NCI-H128 (cell line): Measurements from ENCODE around the gene ING4.
"Not testable (repeated sequence)": the region's sequence is repeated elsewhere in the genome, so short reads cannot be mapped to it uniquely, and the experiment has no call there.

Source experiments
- DNase-seq: peaks from one replicate; lab custom pipeline; 2025; ENCODE audit not compliant: unreplicated experiment; lab: John Stamatoyannopoulos, UW

The ING4 gene

GRCh38 chr12:6662906-6663742 lies at the start of gene ING4:
ING4 (minus strand) TSS chr12:6663119; CDS start chr12:6663101, 18 bp downstream.
- peak; percentile 99 for DNase-seq

- no peak for DNase-seq
Measured at GRCh38 chr12:6708960-6709394, 46.1 kb upstream of the ING4 start.

- DNase-seq, result not testable (repeated sequence)
Measured at GRCh38 chr12:6708351-6708750, 45.4 kb upstream of the ING4 start.

GRCh38 chr12:6703631-6704030 lies 40.7 kb upstream of the ING4 start:
- no peak for DNase-seq

GRCh38 chr12:6701078-6701768 lies 38.3 kb upstream of the ING4 start:
- DNase-seq, result no peak

DNA sequence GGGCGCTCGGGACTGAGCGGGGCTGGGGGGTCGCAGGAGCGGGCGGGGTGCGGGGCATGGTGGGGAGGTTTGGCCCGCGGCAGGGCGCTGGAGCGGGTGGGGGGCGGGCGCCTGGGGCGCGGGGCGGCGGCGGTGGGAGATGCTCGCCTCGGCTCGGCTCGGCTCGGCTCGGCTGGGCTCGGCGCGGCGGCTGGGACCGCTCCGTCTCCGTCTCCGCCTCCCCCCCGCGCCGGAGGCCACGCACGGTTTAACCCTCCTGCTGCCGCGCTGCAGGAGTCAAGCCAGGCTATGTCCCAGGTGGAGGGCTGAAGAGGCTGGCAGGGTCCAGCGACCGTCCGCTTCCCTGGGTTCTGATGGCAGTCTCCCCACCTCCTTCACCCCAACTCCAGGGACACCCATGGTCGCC lies 37.7 kb upstream of the ING4 start, which contains the start of gene PIANP:
PIANP (minus strand) TSS at position 170 of the 406 bp plus-strand sequence. CDS start 2,754 bp downstream, outside the sequence.
- no peak for DNase-seq

DNA sequence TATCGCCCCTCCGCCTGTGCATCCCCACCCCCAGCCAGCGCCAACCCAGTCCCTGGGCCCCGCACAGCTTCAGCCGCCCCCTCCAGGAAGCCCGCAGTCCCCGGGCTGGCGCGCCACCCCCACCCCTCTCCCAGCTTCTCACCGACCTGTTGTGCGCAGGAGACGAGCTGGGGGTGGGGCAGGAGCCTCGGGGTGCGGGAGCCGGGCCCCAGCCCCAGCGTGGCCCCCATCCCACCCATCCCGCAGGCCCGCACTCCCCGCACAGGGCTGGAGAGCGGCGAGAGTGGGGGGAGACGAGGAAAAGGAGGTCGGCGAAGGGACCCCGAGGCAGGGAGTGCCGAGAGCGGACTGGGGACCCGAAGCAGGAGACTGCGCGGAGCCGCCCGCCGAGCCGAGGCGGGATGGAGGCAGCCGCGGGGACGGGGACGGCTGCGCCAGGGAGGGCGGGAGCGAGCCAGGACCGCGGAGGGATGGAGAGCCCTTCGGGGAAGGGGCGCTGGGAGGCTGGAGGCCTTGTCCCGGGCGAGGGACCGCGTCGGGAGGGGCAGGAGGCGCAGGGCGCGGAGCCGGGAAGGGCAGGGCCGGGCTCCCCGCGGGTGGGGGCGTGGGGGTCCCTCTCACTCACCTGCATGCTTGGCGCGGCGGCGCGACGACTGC lies 37.2 kb upstream of the ING4 start:
- no peak for DNase-seq

DNA sequence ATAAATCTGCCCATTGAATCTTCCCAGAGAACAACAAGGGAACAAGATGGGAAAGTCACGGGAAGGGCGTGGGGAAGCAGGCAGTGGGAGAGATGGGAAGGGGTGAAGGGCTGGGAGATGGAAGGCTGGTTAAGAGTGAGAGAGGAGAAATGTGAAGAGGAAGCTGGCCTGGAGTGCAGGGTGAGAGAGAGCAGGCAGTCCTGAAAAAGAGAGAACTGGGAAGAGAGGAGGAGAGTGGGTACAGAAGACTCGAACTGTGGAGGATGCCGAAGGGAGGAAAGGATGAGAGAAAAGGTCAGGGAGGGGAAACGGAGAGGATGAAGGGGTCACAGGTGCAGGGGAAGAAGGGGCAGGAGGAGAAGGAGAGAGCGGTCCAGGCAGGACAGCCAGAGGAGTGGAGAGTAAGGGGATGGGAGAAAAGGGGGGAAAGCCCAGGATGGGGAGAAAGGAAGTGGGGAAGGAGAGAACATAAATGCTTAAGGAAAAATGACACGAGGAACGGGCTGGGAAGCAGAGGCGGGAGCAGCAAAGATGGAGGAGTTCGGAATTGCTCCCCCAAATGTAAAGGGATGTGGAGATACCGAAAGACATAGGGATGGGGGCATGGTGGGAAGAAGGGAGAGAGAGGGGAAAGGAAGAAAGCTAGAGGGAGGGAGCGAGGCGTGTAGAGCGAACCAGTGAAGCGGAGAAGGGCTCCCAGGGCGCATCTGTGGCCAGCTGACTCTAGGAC lies 36.5 kb upstream of the ING4 start:
- DNase-seq, result no peak

DNA sequence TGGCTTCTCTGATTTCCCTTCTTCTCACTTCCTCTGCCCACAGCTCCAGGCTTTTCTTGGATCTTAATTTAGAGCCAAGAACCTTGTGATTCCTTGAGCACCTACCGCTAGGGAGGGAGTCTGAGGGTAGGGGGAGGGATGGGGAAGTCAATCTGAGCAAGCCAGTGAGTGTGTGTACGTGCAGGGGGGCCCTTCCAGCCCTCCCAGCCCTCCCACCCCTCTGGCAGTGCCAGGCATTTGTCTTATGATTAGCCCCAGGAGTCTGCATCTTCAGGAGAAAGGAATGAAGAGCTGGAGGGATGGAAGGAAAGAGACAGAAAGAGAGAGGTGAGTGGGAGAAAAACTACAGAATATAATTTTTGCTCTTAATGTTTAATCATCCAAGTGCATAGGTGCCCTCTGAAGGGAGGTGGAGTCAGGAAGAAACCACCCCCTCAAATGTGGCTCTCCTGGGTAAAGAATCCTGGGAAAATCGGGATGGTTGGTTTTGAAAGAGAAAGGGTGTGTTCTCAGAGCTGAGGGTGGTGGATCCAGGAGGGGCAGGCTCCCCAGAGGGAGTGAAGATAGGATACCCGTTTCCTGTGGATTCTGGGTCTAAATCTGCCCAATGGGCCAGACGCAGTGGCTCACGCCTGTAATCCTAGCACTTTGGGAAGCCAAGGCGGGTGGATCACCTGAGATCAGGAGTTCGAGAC lies 35.6 kb upstream of the ING4 start:
- DNase-seq, result no peak

DNA sequence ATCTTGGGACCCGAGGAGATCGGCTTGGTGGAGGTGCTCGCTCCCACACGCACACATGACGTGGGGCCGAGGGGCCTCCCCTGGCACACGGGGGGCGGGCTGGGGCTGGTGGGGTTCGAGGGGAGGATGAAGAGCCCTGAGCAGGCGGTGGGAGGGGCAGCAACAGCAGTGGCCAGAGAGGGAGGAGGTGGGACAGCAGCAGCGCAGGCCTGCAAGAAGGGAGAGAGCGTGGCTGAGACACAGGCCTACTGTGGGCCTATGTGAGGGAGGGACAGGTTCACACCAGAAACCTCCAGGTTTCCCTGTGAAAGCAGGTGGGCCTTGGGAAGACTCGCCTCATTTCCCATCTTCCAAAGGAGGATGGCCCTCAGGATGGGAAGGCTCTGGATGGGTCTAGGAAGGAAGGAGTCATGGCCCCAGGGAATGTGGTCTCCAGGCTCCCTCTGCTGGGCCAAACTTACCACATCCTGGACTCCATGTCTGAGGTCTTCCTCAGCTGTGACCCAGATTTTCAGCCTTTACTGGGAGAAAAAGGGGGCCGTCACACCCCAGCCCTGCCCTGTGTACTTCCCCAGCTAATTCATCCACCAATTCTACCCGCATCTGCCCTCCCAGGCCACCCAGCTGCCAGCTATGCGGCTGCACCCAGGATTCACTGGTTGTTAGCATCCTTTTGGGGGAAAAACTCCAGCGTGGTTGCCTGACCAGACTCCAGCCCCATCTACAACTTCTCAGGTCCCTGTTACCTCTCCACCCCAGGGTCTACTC lies 34.8 kb upstream of the ING4 start:
- DNase-seq, result no peak

- DNase-seq, result no peak
Measured at GRCh38 chr12:6696690-6697583, 34.0 kb upstream of the ING4 start.

DNA sequence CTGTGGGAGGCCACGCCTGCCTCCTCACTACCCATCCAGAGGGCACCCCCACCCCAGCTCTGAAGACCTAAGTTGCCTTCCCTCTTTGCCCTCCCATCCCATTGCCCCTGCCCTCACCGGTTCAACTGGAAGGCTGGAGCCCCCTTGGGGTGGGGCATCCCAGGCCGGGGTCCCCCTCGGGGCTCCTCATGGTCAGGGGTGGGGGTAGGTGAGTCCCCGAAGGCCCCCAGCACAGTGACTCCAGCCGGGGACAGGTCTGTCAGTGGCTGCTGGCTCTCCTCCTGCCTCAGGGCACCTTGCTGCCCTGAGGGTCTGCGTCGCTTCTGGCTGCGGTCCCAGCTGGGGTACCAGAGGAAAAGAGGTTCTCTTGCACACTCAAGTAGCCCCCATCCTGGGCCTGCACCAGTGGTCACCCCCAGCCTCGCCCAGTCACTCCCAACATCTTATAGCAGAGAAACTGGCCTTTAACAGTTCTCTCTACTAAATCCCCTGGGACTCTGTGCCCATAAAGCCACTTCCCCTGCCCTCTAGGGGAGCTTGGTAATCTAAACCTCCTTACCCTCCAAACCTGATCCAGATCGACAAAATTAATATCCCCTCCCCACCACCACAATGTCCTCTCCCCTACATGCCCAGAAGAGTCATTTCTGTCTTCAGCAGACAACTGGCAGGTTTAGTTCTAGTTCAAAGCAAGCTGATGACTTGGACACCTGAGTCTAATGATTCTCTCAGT lies 32.6 kb upstream of the ING4 start:
- DNase-seq, result no peak

DNA sequence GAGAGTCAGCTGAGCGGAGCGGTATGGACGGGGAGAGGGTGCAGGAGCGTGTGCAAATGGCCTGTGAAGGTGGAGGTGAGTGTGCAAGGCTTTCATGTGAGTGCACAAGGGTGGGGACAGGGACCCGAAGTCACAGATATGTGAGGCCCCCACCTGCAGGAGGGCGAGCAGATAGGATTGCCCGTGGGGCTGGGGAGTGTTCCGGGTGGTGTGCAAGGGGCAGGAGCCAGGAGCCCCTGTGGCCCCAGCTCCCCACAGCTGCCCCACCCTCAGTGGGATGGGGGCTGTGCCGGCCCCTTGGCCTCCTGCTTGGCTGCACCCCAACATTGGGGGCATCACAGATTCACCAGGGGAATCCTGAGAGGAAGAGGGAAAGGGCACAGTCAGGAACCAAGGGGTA lies 31.8 kb upstream of the ING4 start:
- no peak for DNase-seq

GRCh38 chr12:6693832-6694355 lies 31.0 kb upstream of the ING4 start:
- no peak for DNase-seq

- no peak for DNase-seq
Measured at GRCh38 chr12:6692888-6693287, 30.0 kb upstream of the ING4 start.

GRCh38 chr12:6691473-6691872 lies 28.6 kb upstream of the ING4 start:
- DNase-seq, result no peak

GRCh38 chr12:6688999-6689882 lies 26.3 kb upstream of the ING4 start, which contains the start of gene ZNF384:
ZNF384 (minus strand) TSS chr12:6689375; CDS start chr12:6679520, 9,855 bp downstream.
- peak; percentile 99 for DNase-seq
